CD8-positive, alpha-beta memory T cell (primary cell): Measurements from ENCODE around the gene CISH. TPM values are rescaled to one million over a fixed set of nuclear protein-coding genes. Genes with fewer than 3 reads are reported as not detected.
A peak's percentile ranks its signal among the peaks of the same experiment; 100 is the strongest.

Source experiments
- CTCF ChIA-PET: fragments of 350-600 bp; sonication (Branson Sonifier 250); formaldehyde crosslinking; loops from one replicate; lab custom pipeline; 2021; ENCODE audit warnings: antibody characterized with exemption; lab: Charles Lee
- POLR2A ChIA-PET: fragments of 350-600 bp; sonication (Branson Sonifier 250); formaldehyde crosslinking; loops from one replicate; lab custom pipeline; 2021; ENCODE audit warnings: antibody characterized with exemption; lab: Charles Lee
- DNase-seq, 5 donors: peaks; one replicate each; pipeline versions ENCODE4 v3.0.0 to v3.0.0-alpha.2; 2020 to 2022; ENCODE audit warnings: mixed read lengths in 1 of 5
- H3K27ac ChIP-seq: one replicate; pipeline ENCODE4 v1.7.0; 2013; ENCODE audit warnings: low read depth, mild to moderate bottlenecking, low read length, moderate library complexity
- H3K27me3 ChIP-seq: 2 replicates; pipeline ENCODE4 v1.7.0; 2013; ENCODE audit warnings: low read length, mild to moderate bottlenecking; ENCODE audit not compliant: insufficient read depth, poor library complexity, severe bottlenecking
- H3K36me3 ChIP-seq: 2 replicates; pipeline ENCODE4 v1.7.0; 2013; ENCODE audit warnings: mild to moderate bottlenecking, low read length, moderate library complexity; ENCODE audit not compliant: insufficient read depth
- H3K4me1 ChIP-seq: 2 replicates; pipeline ENCODE4 v1.7.0; 2013; ENCODE audit warnings: mild to moderate bottlenecking, low read length, moderate library complexity; ENCODE audit not compliant: insufficient read depth
- H3K4me3 ChIP-seq: 2 replicates; pipeline ENCODE4 v1.7.0; 2013; ENCODE audit warnings: mild to moderate bottlenecking, low read length
- H3K9me3 ChIP-seq: 2 replicates; pipeline ENCODE4 v1.7.0; 2013; ENCODE audit warnings: mild to moderate bottlenecking, low read length
- H3K27ac Mint-ChIP-seq, 8 donors: one replicate each; pipeline ENCODE4 v1.8.0; 2020 to 2021; ENCODE audit warnings: mixed read lengths in 8 of 8, mild to moderate bottlenecking in 6 of 8, inconsistent platforms in 3 of 8, moderate library complexity in 3 of 8
- H3K27me3 Mint-ChIP-seq, 2 donors: one replicate each; pipeline ENCODE4 v1.8.0; 2020 to 2021; ENCODE audit warnings: mixed read lengths in 2 of 2, mild to moderate bottlenecking in 1 of 2, moderate library complexity in 1 of 2
- H3K36me3 Mint-ChIP-seq, 3 donors: one replicate each; pipeline ENCODE4 v1.8.0; 2020 to 2021; ENCODE audit warnings: mixed read lengths in 3 of 3, inconsistent platforms in 1 of 3, mild to moderate bottlenecking in 1 of 3
- H3K4me1 Mint-ChIP-seq, 3 donors: one replicate each; pipeline ENCODE4 v1.8.0; 2020 to 2021; ENCODE audit warnings: mixed read lengths in 3 of 3, inconsistent platforms in 1 of 3, mild to moderate bottlenecking in 1 of 3
- H3K4me3 Mint-ChIP-seq, 7 donors: one replicate each; pipeline ENCODE4 v1.8.0; 2020 to 2021; ENCODE audit warnings: mixed read lengths in 7 of 7, mild to moderate bottlenecking in 6 of 7, moderate library complexity in 4 of 7, inconsistent platforms in 2 of 7
- H3K9me3 Mint-ChIP-seq, 5 donors: one replicate each; pipeline ENCODE4 v1.8.0; 2020 to 2022; ENCODE audit warnings: mixed read lengths in 5 of 5, mild to moderate bottlenecking in 3 of 5, moderate library complexity in 2 of 5, inconsistent platforms in 1 of 5
- polyA plus RNA-seq: library from polyadenylated mRNA; unstranded; fragments of 300-500 nt; fragmentation: Illumina TruSeq; gene quantifications from one replicate; pipeline ENCODE4 v1.2.3, GENCODE V29; 2021
- total RNA-seq, 2 experiments: library from RNA; stranded (reverse); gene quantifications; one replicate each; pipeline ENCODE4 v1.2.3, GENCODE V29; 2021

Gene CISH
- total and polyA plus RNA-seq, 3 experiments from 2014 or later = 92.8 to 222 (median 216) TPM

- DNase-seq = peak in 3 of 5 donors; percentile 17 to 42 (median 20)
- POLR2A ChIA-PET = interaction anchor here (0.7 to 4.2 kb wide), 9 partner anchors 12 to 773 kb away, joined by 3 to 48 read pairs (median 18); partner anchors contain the start of genes C3orf18, HEMK1 and MANF
- no peaks in the 10 kb centered on the region for H3K27me3 Mint-ChIP-seq
- CTCF ChIA-PET = interaction anchor here (0.6 to 21.6 kb wide), 15 partner anchors 10 to 777 kb away, joined by 3 to 724 read pairs (median 6); partner anchors contain the start of genes C3orf18 and HEMK1
- H3K4me1 ChIP-seq = peaks cover 54% of the 10 kb centered on the region
- H3K36me3 ChIP-seq = peaks cover 27% of the 10 kb centered on the region
- H3K9me3 Mint-ChIP-seq = no peaks in the 10 kb centered on the region
- peaks cover 62 to 74% (median 68%) of the 10 kb centered on the region in 3 donors for H3K4me1 Mint-ChIP-seq
- H3K27ac ChIP-seq = peak overlapping the region; percentile 84
- peak overlapping the region; percentile 91 to 99 (median 95) for H3K27ac Mint-ChIP-seq
- H3K9me3 ChIP-seq = no peaks in the 10 kb centered on the region
- peak overlapping the region; percentile 82 to 97 (median 97) for H3K4me3 Mint-ChIP-seq
- peaks cover 11 to 26% (median 13%) of the 10 kb centered on the region in 3 donors for H3K36me3 Mint-ChIP-seq
- H3K4me3 ChIP-seq = peak overlapping the region; percentile 98
- no peaks in the 10 kb centered on the region for H3K27me3 ChIP-seq
Measured at GRCh38 chr3:50612234-50612882, 784 bp upstream of the CISH start.

- Histone ChIP-seq H3K4me1 (peaks cover 63% of the 10 kb centered on the region), H3K27me3 (no peaks in the 10 kb centered on the region), H3K36me3 (peaks cover 38% of the 10 kb centered on the region), H3K4me3 (peak overlapping the region; percentile 98), H3K27ac (peak overlapping the region; percentile 84), H3K9me3 (no peaks in the 10 kb centered on the region)
- H3K27me3 Mint-ChIP-seq = no peaks in the 10 kb centered on the region
- no peak for DNase-seq
- H3K36me3 Mint-ChIP-seq = peaks cover 15 to 32% (median 20%) of the 10 kb centered on the region in 3 donors
- peak overlapping the region; percentile 82 to 97 (median 97) for H3K4me3 Mint-ChIP-seq
- CTCF ChIA-PET = interaction anchor here (1.1 to 21.6 kb wide), 10 partner anchors 9 to 779 kb away, joined by 3 to 724 read pairs (median 12); partner anchors contain the start of genes C3orf18 and HEMK1
- H3K9me3 Mint-ChIP-seq = no peaks in the 10 kb centered on the region
- peaks cover 70 to 81% (median 73%) of the 10 kb centered on the region in 3 donors for H3K4me1 Mint-ChIP-seq
- peak overlapping the region; percentile 91 to 99 (median 95) for H3K27ac Mint-ChIP-seq
- POLR2A ChIA-PET = interaction anchor here (1.0 to 4.2 kb wide), 8 partner anchors 11 to 774 kb away, joined by 5 to 48 read pairs (median 21); partner anchors contain the start of genes C3orf18, HEMK1 and MANF
Measured at GRCh38 chr3:50610992-50611463, 546 bp downstream of the CISH start.

- peaks cover 63% of the 10 kb centered on the region for H3K4me1 ChIP-seq
Measured at GRCh38 chr3:50610181-50610971, 1.2 kb downstream of the CISH start.

GRCh38 chr3:50609763-50610085, 1.9 kb downstream of the CISH start:
- H3K27ac Mint-ChIP-seq = peak overlapping the region; percentile 91 to 99 (median 95)
- H3K36me3 Mint-ChIP-seq = peaks cover 20 to 44% (median 28%) of the 10 kb centered on the region in 3 donors
- H3K4me1 Mint-ChIP-seq = peaks cover 79 to 89% (median 82%) of the 10 kb centered on the region in 3 donors
- Histone ChIP-seq H3K4me3 (peak overlapping the region; percentile 98), H3K36me3 (peaks cover 51% of the 10 kb centered on the region), H3K9me3 (no peaks in the 10 kb centered on the region), H3K4me1 (peaks cover 64% of the 10 kb centered on the region), H3K27ac (peak overlapping the region; percentile 84), H3K27me3 (no peaks in the 10 kb centered on the region)
- no peaks in the 10 kb centered on the region for H3K9me3 Mint-ChIP-seq
- H3K4me3 Mint-ChIP-seq = peak overlapping the region; percentile 82 to 97 (median 97)
- no peaks in the 10 kb centered on the region for H3K27me3 Mint-ChIP-seq
- ChIA-PET CTCF (interaction anchor here (1.4 to 21.6 kb wide), 5 partner anchors 9 to 43 kb away, joined by 3 to 724 read pairs (median 15); partner anchors contain the start of genes C3orf18 and HEMK1), POLR2A (interaction anchor here (0.9 to 6.7 kb wide), 5 partner anchors 10 to 41 kb away, joined by 3 to 56 read pairs (median 29); partner anchors contain the start of genes C3orf18 and HEMK1)
- no peak for DNase-seq

More at GRCh38 chr3:50610181-50610971, 1.2 kb downstream of the CISH start:
- Histone ChIP-seq H3K27ac (peak overlapping the region; percentile 84), H3K4me3 (peak overlapping the region; percentile 98), H3K27me3 (no peaks in the 10 kb centered on the region), H3K9me3 (no peaks in the 10 kb centered on the region), H3K36me3 (peaks cover 45% of the 10 kb centered on the region)
- H3K27ac Mint-ChIP-seq = peak overlapping the region; percentile 91 to 99 (median 95)
- H3K27me3 Mint-ChIP-seq = no peaks in the 10 kb centered on the region
- H3K9me3 Mint-ChIP-seq = no peaks in the 10 kb centered on the region
- ChIA-PET CTCF (interaction anchor here (1.4 to 21.6 kb wide), 5 partner anchors 9 to 42 kb away, joined by 3 to 724 read pairs (median 15); partner anchors contain the start of genes C3orf18 and HEMK1), POLR2A (interaction anchor here (0.9 to 6.7 kb wide), 5 partner anchors 10 to 41 kb away, joined by 3 to 56 read pairs (median 29); partner anchors contain the start of genes C3orf18 and HEMK1)
- H3K4me3 Mint-ChIP-seq = peak overlapping the region; percentile 82 to 97 (median 97)
- H3K4me1 Mint-ChIP-seq = peaks cover 72 to 83% (median 75%) of the 10 kb centered on the region in 3 donors
- peaks cover 19 to 37% (median 26%) of the 10 kb centered on the region in 3 donors for H3K36me3 Mint-ChIP-seq
- peak in 2 of 5 donors; percentile 26 to 27 for DNase-seq

GRCh38 chr3:50609071-50609762, 2.4 kb downstream of the CISH start:
- Histone ChIP-seq H3K27ac (peak overlapping the region; percentile 84), H3K27me3 (no peaks in the 10 kb centered on the region), H3K9me3 (no peaks in the 10 kb centered on the region), H3K4me3 (peak overlapping the region; percentile 98), H3K4me1 (peaks cover 66% of the 10 kb centered on the region), H3K36me3 (peaks cover 56% of the 10 kb centered on the region)
- DNase-seq = no peak
- Mint-ChIP-seq H3K27me3 (no peaks in the 10 kb centered on the region), H3K4me3 (peak overlapping the region; percentile 82 to 97 (median 97)), H3K4me1 (peaks cover 80 to 93% (median 85%) of the 10 kb centered on the region in 3 donors), H3K9me3 (no peaks in the 10 kb centered on the region), H3K27ac (peak overlapping the region; percentile 91 to 99 (median 95)), H3K36me3 (peaks cover 24 to 48% (median 30%) of the 10 kb centered on the region in 3 donors)
- CTCF ChIA-PET = interaction anchor here (1.3 to 21.6 kb wide), 6 partner anchors 8 to 262 kb away, joined by 3 to 724 read pairs (median 10); partner anchors contain the start of genes C3orf18 and HEMK1
- POLR2A ChIA-PET = interaction anchor here (0.9 to 6.7 kb wide), 5 partner anchors 9 to 40 kb away, joined by 3 to 56 read pairs (median 29); partner anchors contain the start of genes C3orf18 and HEMK1

GRCh38 chr3:50608278-50608677, 3.3 kb downstream of the CISH start:
- ChIA-PET POLR2A (interaction anchor here (0.6 to 6.7 kb wide), 4 partner anchors 18 to 892 kb away, joined by 3 to 56 read pairs (median 20); partner anchors contain the start of genes C3orf18, HEMK1 and NPRL2), CTCF (interaction anchor here (1.3 to 21.6 kb wide), 5 partner anchors 7 to 261 kb away, joined by 3 to 724 read pairs (median 18); partner anchors contain the start of genes C3orf18, HEMK1 and MAPKAPK3)
- no peaks in the 10 kb centered on the region for H3K27me3 ChIP-seq
- H3K9me3 Mint-ChIP-seq = no peaks in the 10 kb centered on the region
- peak overlapping the region; percentile 77 to 99 (median 94) for H3K27ac Mint-ChIP-seq
- H3K4me1 ChIP-seq = peaks cover 66% of the 10 kb centered on the region
- peaks cover 60% of the 10 kb centered on the region for H3K36me3 ChIP-seq
- H3K9me3 ChIP-seq = no peaks in the 10 kb centered on the region
- H3K27ac ChIP-seq = peak overlapping the region; percentile 84
- H3K4me3 Mint-ChIP-seq = peak overlapping the region; percentile 82 to 97 (median 97)
- H3K4me1 Mint-ChIP-seq = peaks cover 80 to 93% (median 86%) of the 10 kb centered on the region in 3 donors
- peak overlapping the region; percentile 98 for H3K4me3 ChIP-seq
- peaks cover 31 to 57% (median 32%) of the 10 kb centered on the region in 3 donors for H3K36me3 Mint-ChIP-seq
- H3K27me3 Mint-ChIP-seq = no peaks in the 10 kb centered on the region
- DNase-seq = no peak
